PC-9 (cell line): Measurements from ENCODE around the gene RUNX3.

Source experiments
- CTCF ChIP-seq: fragments of 200-600 bp; sonication (generic); conservative IDR thresholded peaks from 2 replicates; pipeline ENCODE4 v1.6.1; 2017; ENCODE audit warnings: mixed run types, antibody characterized with exemption, mild to moderate bottlenecking, moderate library complexity
- EZH2 ChIP-seq: fragments of 200-600 bp; sonication (generic); IDR thresholded peaks from 2 replicates; pipeline ENCODE4 v1.8.0; 2017; ENCODE audit warnings: antibody characterized with exemption, low read depth

GRCh38 chr1:24864370-24864777 lies 65.7 kb downstream of the RUNX3 start:
- TF ChIP-seq CTCF (no peak), EZH2 (no peak)
